ENCODE measurements around the gene KRT71. TPM values are rescaled to one million over a fixed set of nuclear protein-coding genes. Genes with fewer than 3 reads are reported as not detected.

Gene KRT71
- total RNA-seq, 1 donor from 2014 or later = not detected

GRCh38 chr12:52534482-52534881 lies 18.5 kb downstream of the KRT71 start:
- peaks cover 4% of the 10 kb centered on the region for H3K4me1 ChIP-seq
- DNase-seq (no peak), ATAC-seq (no peak)
- no peak overlapping the region for H3K4me3 ChIP-seq
- no peaks in the 10 kb centered on the region for H3K27me3 ChIP-seq (ENCODE audit: low read depth)
- intact Hi-C loops (cut with DNase I) = no loop called here
- no peak overlapping the region for H3K27ac ChIP-seq
- no peak for TF ChIP-seq CTCF (IDR thresholded peaks at IDR 0.05)
- H3K9me3 ChIP-seq = no peaks in the 10 kb centered on the region
- no peaks in the 10 kb centered on the region for H3K36me3 ChIP-seq

DNA sequence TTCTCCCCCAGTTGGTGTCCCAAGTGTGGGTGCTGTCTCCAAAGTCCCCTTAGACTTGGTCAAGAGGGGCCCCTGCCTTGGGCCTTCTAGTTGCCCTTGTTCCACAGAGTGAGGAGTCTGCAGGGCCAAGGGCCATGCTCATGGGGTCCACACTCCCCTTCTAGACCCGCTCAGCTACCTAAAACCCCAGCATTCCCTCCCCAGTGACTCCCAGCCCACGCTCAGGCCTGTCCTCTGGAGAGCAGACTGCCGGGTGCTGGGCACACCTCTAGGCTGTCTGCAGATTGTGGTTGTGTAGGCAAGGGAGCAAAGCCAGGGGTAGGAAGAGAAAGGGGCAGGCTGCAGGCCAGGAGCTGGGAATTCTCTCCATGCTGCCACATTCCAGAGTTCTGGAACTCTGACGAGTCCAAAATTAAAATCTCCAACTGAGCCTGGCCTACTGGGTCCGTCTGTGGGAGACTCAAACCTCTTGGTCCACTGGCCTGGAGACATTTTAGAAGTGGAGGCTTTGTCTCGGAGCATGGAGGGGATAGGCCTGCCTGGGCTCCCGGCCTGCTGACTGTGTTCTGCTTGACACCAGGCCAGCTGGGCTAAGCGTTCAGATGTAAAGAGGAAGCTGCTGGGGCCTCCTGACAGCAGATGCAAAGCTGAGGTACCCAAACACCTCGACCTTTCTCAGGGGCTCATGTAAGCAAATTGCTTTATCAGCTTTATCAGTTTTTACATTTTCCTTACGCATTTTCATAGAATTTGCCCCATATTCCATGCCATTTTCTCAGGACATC lies 19.1 kb downstream of the KRT71 start:
- no peaks in the 10 kb centered on the region for H3K4me1 ChIP-seq
- DNase-seq (no peak), ATAC-seq (no peak)
- TF ChIP-seq CTCF (IDR thresholded peaks at IDR 0.05) = no peak
- no peaks in the 10 kb centered on the region for H3K9me3 ChIP-seq
- no peak overlapping the region for H3K27ac ChIP-seq
- H3K4me3 ChIP-seq = no peak overlapping the region
- H3K27me3 ChIP-seq (ENCODE audit: low read depth) = no peaks in the 10 kb centered on the region
- H3K36me3 ChIP-seq = no peaks in the 10 kb centered on the region
- intact Hi-C loops (cut with DNase I) = no loop called here

GRCh38 chr12:52532636-52533035 lies 20.3 kb downstream of the KRT71 start:
- Histone ChIP-seq H3K27me3 (ENCODE audit: low read depth) (peaks cover under 1% of the 10 kb centered on the region), H3K9me3 (no peaks in the 10 kb centered on the region), H3K4me3 (no peak overlapping the region), H3K4me1 (no peaks in the 10 kb centered on the region), H3K27ac (no peak overlapping the region), H3K36me3 (no peaks in the 10 kb centered on the region)
- intact Hi-C loops (cut with DNase I) = no loop called here
- no peak for ATAC-seq
- DNase-seq = no peak
- TF ChIP-seq CTCF (IDR thresholded peaks at IDR 0.05) = no peak

- TF ChIP-seq CTCF (IDR thresholded peaks at IDR 0.05) = no peak
- no peaks in the 10 kb centered on the region for H3K36me3 ChIP-seq
Observed at GRCh38 chr12:52531566-52532300, 21.2 kb downstream of the KRT71 start.

GRCh38 chr12:52530905-52531304 lies 22.0 kb downstream of the KRT71 start:
- ATAC-seq (no peak), DNase-seq (no peak)
- H3K4me1 ChIP-seq = no peaks in the 10 kb centered on the region
- H3K36me3 ChIP-seq = no peaks in the 10 kb centered on the region
- no peaks in the 10 kb centered on the region for H3K9me3 ChIP-seq
- no peak overlapping the region for H3K27ac ChIP-seq
- TF ChIP-seq CTCF (IDR thresholded peaks at IDR 0.05) = no peak
- H3K4me3 ChIP-seq = no peak overlapping the region
- peaks cover 3% of the 10 kb centered on the region for H3K27me3 ChIP-seq (ENCODE audit: low read depth)
- intact Hi-C loops (cut with DNase I) = no loop called here

More at GRCh38 chr12:52531566-52532300, 21.2 kb downstream of the KRT71 start:
- Histone ChIP-seq H3K4me1 (no peaks in the 10 kb centered on the region), H3K9me3 (no peaks in the 10 kb centered on the region), H3K27me3 (ENCODE audit: low read depth) (peaks cover 3% of the 10 kb centered on the region), H3K4me3 (no peak overlapping the region), H3K27ac (no peak overlapping the region)
- DNase-seq = no peak
- intact Hi-C loops (cut with DNase I) = no loop called here
- no peak for ATAC-seq
